ENCODE results near the gene CERS6. TPM values are rescaled to one million over a fixed set of nuclear protein-coding genes. Genes with fewer than 3 reads are reported as not detected.

CERS6 gene
- total and polyA plus RNA-seq, 2 of the 8 experiments (the other 6 are each of a cell fraction or from before 2014, with no cell fraction given) = 6.8 to 28.2 TPM

DNA sequence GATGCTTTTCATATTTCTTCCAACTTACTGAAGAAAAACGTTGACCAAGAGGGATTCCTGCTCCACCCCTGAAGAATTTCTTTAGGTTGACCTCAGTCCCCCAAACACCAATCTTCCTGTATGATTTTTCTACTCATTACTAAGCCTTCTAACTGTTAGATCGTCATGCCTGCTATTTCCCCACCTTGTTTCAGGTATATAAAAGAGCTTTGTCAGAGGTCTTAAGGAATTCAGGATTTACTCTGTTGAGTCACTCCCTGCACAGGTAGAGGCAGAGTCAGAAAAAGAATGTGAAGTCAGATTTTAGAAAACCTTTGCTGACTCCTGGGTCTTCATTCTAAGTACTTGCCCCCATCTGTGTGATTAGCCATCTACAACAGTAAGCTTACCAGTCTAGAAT is 262.6 kb downstream of the CERS6 start (continued):
- TF ChIP-seq KDM4A (IDR thresholded peaks at IDR 0.05; ENCODE audit: low read depth, low read length, severe bottlenecking) (no peak), EGR1 (IDR thresholded peaks at IDR 0.05; ENCODE audit: borderline replicate concordance, low read depth, low read length) (no peak), SIN3A (conservative IDR thresholded peaks at IDR 0.05 in 1 of 2, IDR thresholded peaks at IDR 0.05 in 1 of 2; ENCODE audit: low read depth in 1 of 2, low read length in 2 of 2) (no peak), GTF2F1 (IDR thresholded peaks at IDR 0.05; ENCODE audit: borderline replicate concordance, low read depth, low read length) (no peak), CBX5 (IDR thresholded peaks at IDR 0.05; ENCODE audit: low read depth, low read length) (no peak)
- TF ChIP-seq, protein P1, sequence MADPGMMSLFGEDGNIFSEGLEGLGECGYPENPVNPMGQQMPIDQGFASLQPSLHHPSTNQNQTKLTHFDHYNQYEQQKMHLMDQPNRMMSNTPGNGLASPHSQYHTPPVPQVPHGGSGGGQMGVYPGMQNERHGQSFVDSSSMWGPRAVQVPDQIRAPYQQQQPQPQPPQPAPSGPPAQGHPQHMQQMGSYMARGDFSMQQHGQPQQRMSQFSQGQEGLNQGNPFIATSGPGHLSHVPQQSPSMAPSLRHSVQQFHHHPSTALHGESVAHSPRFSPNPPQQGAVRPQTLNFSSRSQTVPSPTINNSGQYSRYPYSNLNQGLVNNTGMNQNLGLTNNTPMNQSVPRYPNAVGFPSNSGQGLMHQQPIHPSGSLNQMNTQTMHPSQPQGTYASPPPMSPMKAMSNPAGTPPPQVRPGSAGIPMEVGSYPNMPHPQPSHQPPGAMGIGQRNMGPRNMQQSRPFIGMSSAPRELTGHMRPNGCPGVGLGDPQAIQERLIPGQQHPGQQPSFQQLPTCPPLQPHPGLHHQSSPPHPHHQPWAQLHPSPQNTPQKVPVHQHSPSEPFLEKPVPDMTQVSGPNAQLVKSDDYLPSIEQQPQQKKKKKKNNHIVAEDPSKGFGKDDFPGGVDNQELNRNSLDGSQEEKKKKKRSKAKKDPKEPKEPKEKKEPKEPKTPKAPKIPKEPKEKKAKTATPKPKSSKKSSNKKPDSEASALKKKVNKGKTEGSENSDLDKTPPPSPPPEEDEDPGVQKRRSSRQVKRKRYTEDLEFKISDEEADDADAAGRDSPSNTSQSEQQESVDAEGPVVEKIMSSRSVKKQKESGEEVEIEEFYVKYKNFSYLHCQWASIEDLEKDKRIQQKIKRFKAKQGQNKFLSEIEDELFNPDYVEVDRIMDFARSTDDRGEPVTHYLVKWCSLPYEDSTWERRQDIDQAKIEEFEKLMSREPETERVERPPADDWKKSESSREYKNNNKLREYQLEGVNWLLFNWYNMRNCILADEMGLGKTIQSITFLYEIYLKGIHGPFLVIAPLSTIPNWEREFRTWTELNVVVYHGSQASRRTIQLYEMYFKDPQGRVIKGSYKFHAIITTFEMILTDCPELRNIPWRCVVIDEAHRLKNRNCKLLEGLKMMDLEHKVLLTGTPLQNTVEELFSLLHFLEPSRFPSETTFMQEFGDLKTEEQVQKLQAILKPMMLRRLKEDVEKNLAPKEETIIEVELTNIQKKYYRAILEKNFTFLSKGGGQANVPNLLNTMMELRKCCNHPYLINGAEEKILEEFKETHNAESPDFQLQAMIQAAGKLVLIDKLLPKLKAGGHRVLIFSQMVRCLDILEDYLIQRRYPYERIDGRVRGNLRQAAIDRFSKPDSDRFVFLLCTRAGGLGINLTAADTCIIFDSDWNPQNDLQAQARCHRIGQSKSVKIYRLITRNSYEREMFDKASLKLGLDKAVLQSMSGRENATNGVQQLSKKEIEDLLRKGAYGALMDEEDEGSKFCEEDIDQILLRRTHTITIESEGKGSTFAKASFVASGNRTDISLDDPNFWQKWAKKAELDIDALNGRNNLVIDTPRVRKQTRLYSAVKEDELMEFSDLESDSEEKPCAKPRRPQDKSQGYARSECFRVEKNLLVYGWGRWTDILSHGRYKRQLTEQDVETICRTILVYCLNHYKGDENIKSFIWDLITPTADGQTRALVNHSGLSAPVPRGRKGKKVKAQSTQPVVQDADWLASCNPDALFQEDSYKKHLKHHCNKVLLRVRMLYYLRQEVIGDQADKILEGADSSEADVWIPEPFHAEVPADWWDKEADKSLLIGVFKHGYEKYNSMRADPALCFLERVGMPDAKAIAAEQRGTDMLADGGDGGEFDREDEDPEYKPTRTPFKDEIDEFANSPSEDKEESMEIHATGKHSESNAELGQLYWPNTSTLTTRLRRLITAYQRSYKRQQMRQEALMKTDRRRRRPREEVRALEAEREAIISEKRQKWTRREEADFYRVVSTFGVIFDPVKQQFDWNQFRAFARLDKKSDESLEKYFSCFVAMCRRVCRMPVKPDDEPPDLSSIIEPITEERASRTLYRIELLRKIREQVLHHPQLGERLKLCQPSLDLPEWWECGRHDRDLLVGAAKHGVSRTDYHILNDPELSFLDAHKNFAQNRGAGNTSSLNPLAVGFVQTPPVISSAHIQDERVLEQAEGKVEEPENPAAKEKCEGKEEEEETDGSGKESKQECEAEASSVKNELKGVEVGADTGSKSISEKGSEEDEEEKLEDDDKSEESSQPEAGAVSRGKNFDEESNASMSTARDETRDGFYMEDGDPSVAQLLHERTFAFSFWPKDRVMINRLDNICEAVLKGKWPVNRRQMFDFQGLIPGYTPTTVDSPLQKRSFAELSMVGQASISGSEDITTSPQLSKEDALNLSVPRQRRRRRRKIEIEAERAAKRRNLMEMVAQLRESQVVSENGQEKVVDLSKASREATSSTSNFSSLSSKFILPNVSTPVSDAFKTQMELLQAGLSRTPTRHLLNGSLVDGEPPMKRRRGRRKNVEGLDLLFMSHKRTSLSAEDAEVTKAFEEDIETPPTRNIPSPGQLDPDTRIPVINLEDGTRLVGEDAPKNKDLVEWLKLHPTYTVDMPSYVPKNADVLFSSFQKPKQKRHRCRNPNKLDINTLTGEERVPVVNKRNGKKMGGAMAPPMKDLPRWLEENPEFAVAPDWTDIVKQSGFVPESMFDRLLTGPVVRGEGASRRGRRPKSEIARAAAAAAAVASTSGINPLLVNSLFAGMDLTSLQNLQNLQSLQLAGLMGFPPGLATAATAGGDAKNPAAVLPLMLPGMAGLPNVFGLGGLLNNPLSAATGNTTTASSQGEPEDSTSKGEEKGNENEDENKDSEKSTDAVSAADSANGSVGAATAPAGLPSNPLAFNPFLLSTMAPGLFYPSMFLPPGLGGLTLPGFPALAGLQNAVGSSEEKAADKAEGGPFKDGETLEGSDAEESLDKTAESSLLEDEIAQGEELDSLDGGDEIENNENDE (IDR thresholded peaks at IDR 0.05; ENCODE audit: insufficient replicate concordance, low read length) = no peak
